Measurements from ENCODE around the gene CACNB4.

The CACNB4 gene

GRCh38 chr2:151991010-151991409 lies 107.8 kb downstream of the CACNB4 start:
- TF ChIP-seq, protein P1, sequence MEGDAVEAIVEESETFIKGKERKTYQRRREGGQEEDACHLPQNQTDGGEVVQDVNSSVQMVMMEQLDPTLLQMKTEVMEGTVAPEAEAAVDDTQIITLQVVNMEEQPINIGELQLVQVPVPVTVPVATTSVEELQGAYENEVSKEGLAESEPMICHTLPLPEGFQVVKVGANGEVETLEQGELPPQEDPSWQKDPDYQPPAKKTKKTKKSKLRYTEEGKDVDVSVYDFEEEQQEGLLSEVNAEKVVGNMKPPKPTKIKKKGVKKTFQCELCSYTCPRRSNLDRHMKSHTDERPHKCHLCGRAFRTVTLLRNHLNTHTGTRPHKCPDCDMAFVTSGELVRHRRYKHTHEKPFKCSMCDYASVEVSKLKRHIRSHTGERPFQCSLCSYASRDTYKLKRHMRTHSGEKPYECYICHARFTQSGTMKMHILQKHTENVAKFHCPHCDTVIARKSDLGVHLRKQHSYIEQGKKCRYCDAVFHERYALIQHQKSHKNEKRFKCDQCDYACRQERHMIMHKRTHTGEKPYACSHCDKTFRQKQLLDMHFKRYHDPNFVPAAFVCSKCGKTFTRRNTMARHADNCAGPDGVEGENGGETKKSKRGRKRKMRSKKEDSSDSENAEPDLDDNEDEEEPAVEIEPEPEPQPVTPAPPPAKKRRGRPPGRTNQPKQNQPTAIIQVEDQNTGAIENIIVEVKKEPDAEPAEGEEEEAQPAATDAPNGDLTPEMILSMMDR (IDR thresholded peaks at IDR 0.05; ENCODE audit: low read depth, low read length, missing control alignments), result no peak
- no peak for DNase-seq (ENCODE audit: low read depth)
- no peak overlapping the region for H3K4me3 ChIP-seq (ENCODE audit: low read depth, low read length)

DNA sequence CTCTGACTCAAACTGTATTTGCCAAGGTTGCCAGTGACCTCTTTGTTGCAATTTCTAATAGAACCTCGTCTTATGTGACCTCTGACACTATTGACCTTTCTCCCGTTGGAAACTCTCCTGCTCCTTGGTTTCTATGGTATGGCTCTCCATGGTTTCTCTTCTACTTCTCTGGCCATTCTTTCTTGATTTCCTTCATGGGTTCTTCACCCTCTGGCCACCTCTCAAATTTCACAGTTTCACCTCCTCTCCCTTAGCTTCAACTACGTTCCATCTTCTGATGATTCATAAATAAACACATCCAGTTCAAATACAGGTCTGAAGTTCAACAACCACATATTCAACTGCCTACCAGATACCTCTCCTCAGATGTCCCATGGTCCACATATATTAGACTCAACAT lies 109.5 kb downstream of the CACNB4 start:
- no peak overlapping the region for H3K4me3 ChIP-seq (ENCODE audit: low read depth, low read length)
- TF ChIP-seq, protein P1 (IDR thresholded peaks at IDR 0.05; ENCODE audit: low read depth, low read length, missing control alignments), result no peak

DNA sequence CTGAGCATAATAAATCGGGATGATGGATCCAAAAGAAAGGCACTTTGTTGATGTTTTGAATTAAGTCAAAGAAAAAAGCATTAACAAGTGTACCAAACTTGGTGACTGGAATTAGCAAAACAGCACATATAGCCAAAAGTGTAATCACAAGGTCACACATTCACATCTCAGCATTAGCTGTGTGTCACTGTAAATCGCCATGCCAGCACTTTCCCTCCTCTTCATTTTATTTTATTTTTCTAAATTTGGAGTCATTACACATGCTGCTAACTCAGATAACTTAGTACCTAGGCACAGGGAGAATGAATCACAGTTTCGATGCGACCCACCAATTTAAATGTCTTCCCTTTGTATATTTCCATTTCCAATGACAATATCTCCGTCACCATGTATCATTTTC lies 111.4 kb downstream of the CACNB4 start:
- no peak for DNase-seq (ENCODE audit: low read depth)
- no peak overlapping the region for H3K4me3 ChIP-seq (ENCODE audit: low read depth, low read length)
- TF ChIP-seq, protein P1 (IDR thresholded peaks at IDR 0.05; ENCODE audit: low read depth, low read length, missing control alignments), result no peak

More for the DNA sequence above, 109.5 kb downstream of the CACNB4 start:
- no peak for DNase-seq (ENCODE audit: low read depth)

DNA sequence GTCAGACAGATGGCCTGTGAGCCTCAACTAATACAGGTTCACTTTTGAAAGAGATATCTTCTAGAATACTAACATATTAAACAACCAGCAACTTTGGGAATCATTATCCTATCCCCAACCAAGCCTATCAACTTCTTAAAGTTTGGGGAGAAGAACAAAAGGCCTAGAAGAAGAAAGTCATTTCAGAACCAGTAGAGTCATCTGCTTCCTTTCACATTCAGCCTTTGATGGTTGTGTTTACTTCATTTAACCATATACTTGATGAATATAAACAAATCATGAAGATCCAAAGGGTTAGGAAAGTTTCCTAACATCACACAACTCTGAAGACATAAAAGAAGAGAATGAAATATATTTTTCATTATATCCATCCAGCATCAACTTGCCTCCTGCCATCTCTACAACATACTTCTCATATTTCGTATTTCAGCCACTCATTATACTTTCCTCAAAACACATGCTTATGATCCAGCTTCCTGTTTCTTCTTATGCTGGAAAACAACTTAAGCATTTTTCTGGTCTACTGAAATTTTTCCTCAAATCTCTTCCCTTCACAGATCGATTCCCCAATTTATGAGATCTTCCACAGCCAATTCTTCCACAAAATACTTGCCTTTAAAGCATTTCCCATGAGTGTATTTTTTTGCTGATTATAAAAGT lies 114.3 kb downstream of the CACNB4 start:
- TF ChIP-seq, protein P1 (IDR thresholded peaks at IDR 0.05; ENCODE audit: low read depth, low read length, missing control alignments), result no peak
- DNase-seq (ENCODE audit: low read depth), result no peak
- no peak overlapping the region for H3K4me3 ChIP-seq (ENCODE audit: low read depth, low read length)

- no peak for DNase-seq (ENCODE audit: low read depth)
- TF ChIP-seq, protein P1 (IDR thresholded peaks at IDR 0.05; ENCODE audit: low read depth, low read length, missing control alignments), result no peak
Observed at GRCh38 chr2:151983221-151983620, 115.6 kb downstream of the CACNB4 start.

GRCh38 chr2:151981886-151982285 lies 117.0 kb downstream of the CACNB4 start:
- TF ChIP-seq, protein P1 (IDR thresholded peaks at IDR 0.05; ENCODE audit: low read depth, low read length, missing control alignments), result no peak
- no peak for DNase-seq (ENCODE audit: low read depth)
- no peak overlapping the region for H3K4me3 ChIP-seq (ENCODE audit: low read depth, low read length)

More at GRCh38 chr2:151983221-151983620, 115.6 kb downstream of the CACNB4 start:
- H3K4me3 ChIP-seq (ENCODE audit: low read depth, low read length), result no peak overlapping the region

DNA sequence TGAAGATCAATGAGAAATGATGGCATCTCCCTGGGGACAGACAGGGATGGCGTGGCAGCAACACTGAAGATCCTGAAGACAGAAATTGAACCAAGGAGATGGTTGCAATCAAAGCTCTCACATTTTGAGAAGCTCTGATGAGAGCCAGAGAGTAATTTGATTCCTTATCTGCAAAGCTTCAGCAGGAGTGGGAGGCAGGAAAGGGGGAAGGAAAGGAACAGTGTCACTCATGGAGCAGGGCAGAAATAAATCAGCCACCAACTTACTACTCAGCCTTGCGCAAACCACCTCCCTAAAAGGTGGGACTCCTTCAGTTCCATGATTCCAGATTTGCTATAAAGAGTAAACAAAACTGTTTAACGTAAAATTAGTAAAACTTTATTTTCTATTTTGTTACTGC lies 119.2 kb downstream of the CACNB4 start:
- TF ChIP-seq, protein P1 (IDR thresholded peaks at IDR 0.05; ENCODE audit: low read depth, low read length, missing control alignments), result no peak
- no peak overlapping the region for H3K4me3 ChIP-seq (ENCODE audit: low read depth, low read length)
- DNase-seq (ENCODE audit: low read depth), result no peak

Data from GM12864 (cell line).